Stimulated activated CD8-positive, alpha-beta memory T cell treated with anti-CD3 and anti-CD28 coated beads, Interleukin-7, amount 100 ng/mL, for 1 hour (primary cell): Measurements from ENCODE around the gene TPSB2.

ENCODE experiments used
- DNase-seq, 2 donors: peaks; one replicate each; pipeline ENCODE4 v3.0.0-alpha.2; 2020; ENCODE audit warnings: low read depth in 2 of 2

Gene TPSB2

GRCh38 chr16:1182950-1183907 lies 46.8 kb downstream of the TPSB2 start:
- no peak for DNase-seq

DNA sequence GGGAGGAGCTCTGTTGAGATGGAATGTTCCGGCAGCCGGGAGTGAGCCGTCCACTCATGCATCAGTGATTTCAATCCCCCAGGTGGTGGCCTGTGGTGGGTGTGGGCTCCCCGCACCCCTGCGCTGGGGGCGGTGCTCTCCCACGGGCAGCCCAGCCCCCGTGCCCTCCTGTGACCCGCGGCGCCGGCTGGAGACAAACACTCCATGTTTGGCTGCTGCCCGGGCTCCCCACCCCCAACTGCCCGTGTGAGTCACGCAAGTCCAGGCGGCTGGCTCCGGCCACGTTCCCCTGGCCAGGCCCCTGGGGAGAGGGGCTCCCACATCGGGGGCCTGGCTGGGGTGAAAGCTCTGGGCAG lies 47.7 kb downstream of the TPSB2 start:
- DNase-seq = no peak

DNA sequence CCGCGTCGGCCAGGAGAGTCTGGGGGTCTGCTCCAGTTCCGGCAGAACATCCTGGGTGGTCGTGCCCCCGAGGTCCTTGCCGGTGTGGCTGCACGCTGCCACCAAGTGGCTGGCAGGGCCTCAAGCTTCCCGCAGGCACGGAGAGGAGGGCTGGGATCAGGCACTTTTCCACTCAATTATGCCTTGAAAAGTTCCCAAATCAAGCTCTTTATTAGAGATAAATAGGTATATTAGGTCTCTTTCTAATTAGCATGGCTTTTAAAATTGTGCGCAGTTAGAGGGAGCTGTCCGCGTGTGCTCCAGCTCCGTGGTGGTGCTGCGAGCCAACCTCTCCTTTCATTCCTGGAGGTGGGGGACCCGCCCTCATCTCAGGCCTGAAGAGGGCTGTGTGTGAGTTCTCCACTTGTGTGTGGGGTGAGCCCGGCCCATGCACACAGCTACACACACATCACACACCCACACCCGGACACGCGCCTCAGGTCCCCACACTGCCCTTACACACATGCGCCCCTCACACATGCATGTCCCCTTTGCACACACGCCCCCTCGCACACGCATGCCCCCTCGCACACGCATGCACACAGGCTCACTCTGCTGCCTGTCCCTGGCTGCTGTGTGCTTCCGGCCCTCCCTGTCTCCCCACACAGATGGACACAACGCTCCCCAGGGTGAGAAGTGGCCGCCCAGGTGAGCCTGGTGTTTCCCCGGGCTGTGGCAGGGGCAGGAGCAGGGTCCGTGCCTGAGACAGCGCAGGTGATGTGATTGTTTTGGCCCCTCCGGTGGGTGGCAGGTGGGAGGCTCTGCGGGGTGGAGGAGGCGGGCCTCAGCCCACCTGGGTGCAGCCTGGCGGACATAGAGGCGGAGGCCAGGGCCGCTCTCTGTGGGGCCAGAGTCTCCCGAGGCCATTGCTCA lies 48.3 kb downstream of the TPSB2 start:
- no peak for DNase-seq

DNA sequence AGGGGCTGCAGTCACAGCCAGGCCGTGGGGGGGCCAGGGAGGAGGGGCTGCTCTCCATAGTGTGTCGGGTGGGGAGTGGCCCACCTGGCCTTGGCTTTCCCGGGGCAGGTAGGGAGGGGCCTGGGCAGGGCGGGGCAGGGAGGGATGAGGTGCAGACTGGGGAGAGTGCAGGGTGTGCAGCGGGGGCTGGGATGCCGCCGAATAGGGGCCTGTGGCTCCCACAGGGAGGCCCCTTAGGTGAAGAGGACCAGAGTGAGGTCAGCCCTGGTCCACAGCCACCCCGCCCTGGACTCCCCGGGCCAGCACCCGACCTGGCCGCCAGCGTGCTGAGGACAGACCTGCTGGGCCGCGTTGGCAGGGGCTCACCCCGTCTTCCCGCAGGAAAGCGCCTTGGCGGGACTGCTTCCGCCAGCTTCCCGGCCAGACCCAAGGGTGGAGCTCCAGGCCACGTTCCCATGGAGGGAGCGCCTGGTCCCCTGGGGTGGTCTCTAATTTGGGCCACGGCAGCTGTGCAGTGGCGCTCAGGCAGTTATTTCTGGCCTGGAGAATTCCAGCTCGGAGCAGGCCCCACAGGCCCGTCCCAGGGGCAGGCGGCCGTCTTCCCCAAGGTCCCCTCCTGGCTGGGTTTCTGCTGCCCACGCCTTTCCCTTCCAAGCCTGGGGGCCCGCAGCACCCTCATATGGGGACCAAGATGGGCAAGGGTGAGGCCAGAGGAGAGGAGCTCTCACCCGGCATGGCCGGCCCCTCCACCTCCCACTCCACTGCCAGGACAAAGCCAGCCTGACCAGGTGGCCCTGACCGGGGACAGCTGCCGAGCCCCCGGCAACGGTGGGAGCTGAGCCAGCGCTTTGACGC lies 49.2 kb downstream of the TPSB2 start:
- DNase-seq = no peak
